Astrocyte (in vitro differentiated cells and primary cell): Measurements from ENCODE around the gene LAIR2.

Source experiments
- CTCF ChIP-seq: IDR thresholded peaks from 2 replicates; pipeline ENCODE4 v1.5.1; 2011; ENCODE audit warnings: low read depth, mild to moderate bottlenecking, inconsistent platforms, low read length, moderate library complexity; ENCODE audit not compliant: insufficient read depth
- EZH2 ChIP-seq: IDR thresholded peaks from 2 replicates; pipeline ENCODE4 v1.6.1; 2012; ENCODE audit warnings: mild to moderate bottlenecking, low read length, inconsistent platforms; ENCODE audit not compliant: insufficient read depth

GRCh38 chr19:54456423-54457373 is 45.9 kb upstream of the LAIR2 start:
- TF ChIP-seq CTCF (no peak), EZH2 (no peak)
